ENCODE data around the gene CREG2.

Gene CREG2

DNA sequence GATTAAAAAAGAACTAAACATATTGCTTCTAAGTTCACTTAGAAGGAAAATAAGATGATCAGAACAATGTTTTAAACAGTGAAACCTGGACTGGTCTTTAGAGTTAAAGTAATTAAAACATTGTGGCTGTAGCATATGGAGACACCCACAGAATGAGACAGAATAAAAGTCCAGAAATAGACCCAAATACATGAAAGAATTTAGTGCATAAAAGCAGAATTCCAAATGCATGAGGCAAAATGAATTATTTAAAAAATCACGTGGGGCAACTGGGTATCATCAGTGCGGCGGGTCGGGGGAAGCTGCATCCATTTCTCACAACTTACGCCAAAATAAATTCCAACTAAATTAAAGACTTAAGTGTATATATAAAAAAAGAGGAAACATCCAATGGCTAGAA, 90.9 kb downstream of the CREG2 start:
- Histone ChIP-seq H3K4me1 (ENCODE audit: low read depth, poor library complexity, severe bottlenecking) (no peaks in the 10 kb centered on the region), H4K20me1 (ENCODE audit: insufficient read depth) (peaks cover 4% of the 10 kb centered on the region; the same call in 1 of the 2 replicates), H3K9ac (no peak overlapping the region), H3K4me2 (no peak overlapping the region), H3K27ac (no peak overlapping the region), H3K27me3 (ENCODE audit: insufficient read depth, low read depth) (no peaks in the 10 kb centered on the region), H3K79me2 (ENCODE audit: insufficient read depth, low read depth) (peaks cover 39% of the 10 kb centered on the region; the same call in 1 of the 2 replicates), H2AFZ (ENCODE audit: low read depth) (no peak overlapping the region), H3K4me3 (IDR thresholded peaks at IDR 0.05; ENCODE audit: insufficient read depth, low read depth, low read length) (no peak overlapping the region), H3K36me3 (ENCODE audit: insufficient read depth) (no peaks in the 10 kb centered on the region)
- TF ChIP-seq, protein P1, sequence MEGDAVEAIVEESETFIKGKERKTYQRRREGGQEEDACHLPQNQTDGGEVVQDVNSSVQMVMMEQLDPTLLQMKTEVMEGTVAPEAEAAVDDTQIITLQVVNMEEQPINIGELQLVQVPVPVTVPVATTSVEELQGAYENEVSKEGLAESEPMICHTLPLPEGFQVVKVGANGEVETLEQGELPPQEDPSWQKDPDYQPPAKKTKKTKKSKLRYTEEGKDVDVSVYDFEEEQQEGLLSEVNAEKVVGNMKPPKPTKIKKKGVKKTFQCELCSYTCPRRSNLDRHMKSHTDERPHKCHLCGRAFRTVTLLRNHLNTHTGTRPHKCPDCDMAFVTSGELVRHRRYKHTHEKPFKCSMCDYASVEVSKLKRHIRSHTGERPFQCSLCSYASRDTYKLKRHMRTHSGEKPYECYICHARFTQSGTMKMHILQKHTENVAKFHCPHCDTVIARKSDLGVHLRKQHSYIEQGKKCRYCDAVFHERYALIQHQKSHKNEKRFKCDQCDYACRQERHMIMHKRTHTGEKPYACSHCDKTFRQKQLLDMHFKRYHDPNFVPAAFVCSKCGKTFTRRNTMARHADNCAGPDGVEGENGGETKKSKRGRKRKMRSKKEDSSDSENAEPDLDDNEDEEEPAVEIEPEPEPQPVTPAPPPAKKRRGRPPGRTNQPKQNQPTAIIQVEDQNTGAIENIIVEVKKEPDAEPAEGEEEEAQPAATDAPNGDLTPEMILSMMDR (conservative IDR thresholded peaks at IDR 0.05; ENCODE audit: low read depth, low read length), result no peak

DNA sequence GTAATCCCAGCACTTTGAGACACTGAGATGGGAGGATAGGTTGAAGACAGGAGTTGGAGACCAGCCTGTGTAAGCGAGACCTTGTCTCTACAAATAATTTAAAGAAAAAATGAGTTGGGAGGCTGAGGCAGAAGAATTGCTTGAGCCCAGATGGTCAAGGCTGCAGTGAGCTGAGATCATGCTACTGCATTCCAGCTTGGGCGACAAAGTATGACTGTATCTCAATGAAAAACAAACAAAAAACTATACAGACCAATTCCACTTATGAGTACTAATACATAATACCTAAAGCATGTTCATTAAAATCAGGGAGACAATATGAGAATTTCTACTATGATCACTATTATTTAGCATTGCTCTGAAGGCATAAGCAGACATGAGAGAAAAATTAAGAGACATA, 91.4 kb downstream of the CREG2 start:
- Histone ChIP-seq H2AFZ (ENCODE audit: low read depth) (no peak overlapping the region), H3K9ac (no peak overlapping the region), H3K27me3 (ENCODE audit: insufficient read depth, low read depth) (no peaks in the 10 kb centered on the region), H4K20me1 (ENCODE audit: insufficient read depth) (peaks cover 4% of the 10 kb centered on the region; the same call in 1 of the 2 replicates), H3K36me3 (ENCODE audit: insufficient read depth) (no peaks in the 10 kb centered on the region), H3K4me1 (ENCODE audit: low read depth, poor library complexity, severe bottlenecking) (no peaks in the 10 kb centered on the region), H3K79me2 (ENCODE audit: insufficient read depth, low read depth) (peaks cover 35% of the 10 kb centered on the region; the same call in 1 of the 2 replicates), H3K4me2 (no peak overlapping the region), H3K27ac (no peak overlapping the region), H3K4me3 (IDR thresholded peaks at IDR 0.05; ENCODE audit: insufficient read depth, low read depth, low read length) (no peak overlapping the region)
- TF ChIP-seq, protein P1 (conservative IDR thresholded peaks at IDR 0.05; ENCODE audit: low read depth, low read length), result no peak
